ENCODE measurements around the gene TTYH1. TPM values are rescaled to one million over a fixed set of nuclear protein-coding genes. Genes with fewer than 3 reads are reported as not detected.

The TTYH1 gene
- total and polyA plus RNA-seq, 2 of the 4 experiments (the other 2 are of a cell fraction): not detected

DNA sequence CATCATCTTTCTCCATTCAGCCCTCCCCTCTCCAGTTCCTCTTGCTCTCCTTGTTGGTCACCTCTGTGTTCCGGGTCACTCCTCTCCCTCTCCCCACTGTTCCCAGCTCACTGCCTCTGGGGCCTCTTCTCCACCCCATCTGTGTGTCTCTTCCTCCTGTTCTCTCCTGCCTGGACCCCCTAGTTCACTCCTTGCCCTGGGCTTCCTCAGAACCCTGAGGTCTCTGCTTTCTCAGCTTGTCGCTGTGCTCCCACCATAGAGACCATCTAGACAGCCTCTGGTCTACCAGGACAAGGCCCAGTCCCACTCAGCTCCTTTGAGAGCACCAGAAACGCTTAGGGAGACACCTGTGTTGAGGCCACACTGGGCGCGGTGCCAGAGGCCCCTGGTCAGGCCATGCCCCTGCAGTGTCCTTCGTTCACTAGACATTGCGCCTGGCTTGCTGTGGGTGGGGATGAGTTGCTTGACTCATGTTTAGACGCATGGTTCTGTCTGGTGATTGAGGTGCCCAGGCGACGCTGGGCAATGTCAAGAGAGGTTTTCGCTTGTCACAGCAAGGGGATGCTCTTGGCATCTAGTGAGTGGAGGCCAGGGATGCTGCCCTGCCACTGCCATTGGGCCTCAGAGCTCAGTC, 43.5 kb downstream of the TTYH1 start (continued):
- TF ChIP-seq ELK1 (IDR thresholded peaks at IDR 0.05; ENCODE audit: borderline replicate concordance, low read depth, low read length) (no peak), RAD21 (IDR thresholded peaks at IDR 0.05; ENCODE audit: low read length) (no peak), CEBPB (IDR thresholded peaks at IDR 0.05; ENCODE audit: low read depth, low read length) (no peak), RCOR1 (IDR thresholded peaks at IDR 0.05; ENCODE audit: insufficient replicate concordance, low read length) (no peak)

Measured in IMR-90 (cell line).